ENCODE measurements around the gene AMN. TPM values are rescaled to one million over a fixed set of nuclear protein-coding genes. Genes with fewer than 3 reads are reported as not detected.
"Not testable (repeated sequence)": the region's sequence is repeated elsewhere in the genome, so short reads cannot be mapped to it uniquely, and the experiment has no call there.

The AMN gene
- polyA plus RNA-seq (2012; ENCODE audit: missing spikeins) = 0.15 TPM

- DNase-seq (ENCODE audit: insufficient read length) (no peak), FAIRE-seq (no peak)
- no peak for TF ChIP-seq POLR2A (IDR thresholded peaks at IDR 0.05; ENCODE audit: low read depth, low read length)
- TF ChIP-seq POLR2AphosphoS5 (IDR thresholded peaks at IDR 0.05; ENCODE audit: low read depth, low read length) = no peak
- TF ChIP-seq TAF1 (IDR thresholded peaks at IDR 0.05; ENCODE audit: borderline replicate concordance, low read depth, low read length) = no peak
Measured at GRCh38 chr14:102922490-102923200, at the start of gene AMN. TSS of gene AMN (plus strand) at chr14:102922663. CDS start at chr14:102922689, 26 bp downstream.

DNA sequence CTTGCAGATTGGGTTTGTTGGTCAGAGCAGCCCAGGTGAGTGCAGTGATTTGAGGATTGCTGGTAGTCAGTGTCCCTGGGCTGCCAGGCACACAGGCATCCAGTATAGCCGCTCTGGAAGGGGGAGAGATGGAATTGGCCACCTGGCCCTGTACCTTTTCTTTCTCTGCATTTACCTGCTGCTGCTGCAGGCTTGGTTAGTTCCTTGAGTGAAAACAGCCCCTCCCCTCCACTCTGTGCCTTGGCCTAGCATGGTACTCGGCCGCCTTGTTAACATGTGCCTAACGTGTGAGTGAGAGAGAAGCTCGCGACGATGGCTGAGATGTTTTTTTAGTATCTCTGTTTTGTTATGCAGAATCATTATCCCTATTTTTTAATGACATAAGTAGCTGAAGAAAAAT lies 49.3 kb upstream of the AMN start:
- FAIRE-seq = no peak
- no peak for TF ChIP-seq TAF1 (IDR thresholded peaks at IDR 0.05; ENCODE audit: borderline replicate concordance, low read depth, low read length)
- no peak for TF ChIP-seq POLR2AphosphoS5 (IDR thresholded peaks at IDR 0.05; ENCODE audit: low read depth, low read length)
- TF ChIP-seq POLR2A (IDR thresholded peaks at IDR 0.05; ENCODE audit: low read depth, low read length) = no peak
- DNase-seq (ENCODE audit: insufficient read length) = no peak

GRCh38 chr14:102873546-102874061 lies 48.9 kb upstream of the AMN start:
- DNase-seq (ENCODE audit: insufficient read length) = no peak
- TF ChIP-seq TAF1 (IDR thresholded peaks at IDR 0.05; ENCODE audit: borderline replicate concordance, low read depth, low read length) (no peak), POLR2AphosphoS5 (IDR thresholded peaks at IDR 0.05; ENCODE audit: low read depth, low read length) (no peak), POLR2A (IDR thresholded peaks at IDR 0.05; ENCODE audit: low read depth, low read length) (no peak)
- no peak for FAIRE-seq

DNA sequence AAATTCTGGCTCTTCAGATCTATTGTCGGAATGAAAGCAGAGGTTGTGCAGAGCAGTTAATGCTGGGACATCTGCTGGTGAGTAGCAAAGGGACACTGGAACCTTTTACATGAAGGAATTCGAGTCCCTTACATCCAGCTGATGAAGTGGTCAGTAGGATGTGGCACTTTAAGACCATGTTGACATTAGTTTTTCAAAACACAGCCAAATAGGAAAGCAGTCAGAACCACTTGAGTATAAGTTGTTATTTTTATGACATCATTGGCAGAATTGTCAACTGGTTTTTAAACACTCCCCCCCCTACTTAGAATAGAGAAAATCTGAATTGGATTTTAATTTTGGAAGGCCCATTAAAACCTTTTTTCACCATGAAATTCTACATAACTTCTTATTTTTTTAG lies 46.8 kb upstream of the AMN start:
- DNase-seq (ENCODE audit: insufficient read length) = no peak
- no peak for FAIRE-seq
- TF ChIP-seq POLR2A (IDR thresholded peaks at IDR 0.05; ENCODE audit: low read depth, low read length) (no peak), POLR2AphosphoS5 (IDR thresholded peaks at IDR 0.05; ENCODE audit: low read depth, low read length) (no peak), TAF1 (IDR thresholded peaks at IDR 0.05; ENCODE audit: borderline replicate concordance, low read depth, low read length) (no peak)

GRCh38 chr14:102877511-102877910 lies 45.0 kb upstream of the AMN start:
- FAIRE-seq; DNase-seq (ENCODE audit: insufficient read length): not testable (repeated sequence)

- FAIRE-seq (no peak), DNase-seq (ENCODE audit: insufficient read length) (no peak)
- TF ChIP-seq POLR2AphosphoS5 (IDR thresholded peaks at IDR 0.05; ENCODE audit: low read depth, low read length) (0 out of 2 replicates have a peak, but pooled peaks have one; percentile 21), TAF1 (IDR thresholded peaks at IDR 0.05; ENCODE audit: borderline replicate concordance, low read depth, low read length) (no peak), POLR2A (IDR thresholded peaks at IDR 0.05; ENCODE audit: low read depth, low read length) (0 out of 2 replicates have a peak, but pooled peaks have one; percentile 26)
Measured at GRCh38 chr14:102878174-102878969, 44.1 kb upstream of the AMN start.

DNA sequence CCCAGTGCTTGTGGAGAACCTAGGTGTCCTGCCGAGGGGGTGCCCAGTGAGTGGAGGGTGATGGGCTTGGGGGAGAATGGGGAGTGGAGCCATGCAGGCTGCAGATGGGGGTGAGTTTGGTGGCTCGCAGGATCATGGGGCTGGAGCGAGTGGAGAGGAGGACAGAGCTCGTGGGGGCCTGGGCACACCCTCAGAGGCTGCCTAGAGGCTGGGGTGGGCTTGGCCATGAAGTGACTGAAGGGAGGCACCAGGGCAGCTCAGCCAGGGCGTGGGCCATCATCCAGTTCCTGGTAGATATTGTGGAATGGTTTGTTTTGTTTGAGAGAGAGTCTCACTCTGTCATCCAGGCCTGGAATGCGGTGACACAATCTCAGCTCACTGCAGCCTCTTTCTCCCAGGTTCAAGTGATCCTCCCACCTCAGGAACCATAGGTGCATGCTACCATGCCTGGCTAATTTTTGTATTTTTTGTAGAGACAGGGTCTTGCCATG lies 43.4 kb upstream of the AMN start:
- TF ChIP-seq TAF1 (IDR thresholded peaks at IDR 0.05; ENCODE audit: borderline replicate concordance, low read depth, low read length) = no peak
- TF ChIP-seq POLR2AphosphoS5 (IDR thresholded peaks at IDR 0.05; ENCODE audit: low read depth, low read length) = no peak
- TF ChIP-seq POLR2A (IDR thresholded peaks at IDR 0.05; ENCODE audit: low read depth, low read length) = no peak
- DNase-seq (ENCODE audit: insufficient read length) = no peak

DNA sequence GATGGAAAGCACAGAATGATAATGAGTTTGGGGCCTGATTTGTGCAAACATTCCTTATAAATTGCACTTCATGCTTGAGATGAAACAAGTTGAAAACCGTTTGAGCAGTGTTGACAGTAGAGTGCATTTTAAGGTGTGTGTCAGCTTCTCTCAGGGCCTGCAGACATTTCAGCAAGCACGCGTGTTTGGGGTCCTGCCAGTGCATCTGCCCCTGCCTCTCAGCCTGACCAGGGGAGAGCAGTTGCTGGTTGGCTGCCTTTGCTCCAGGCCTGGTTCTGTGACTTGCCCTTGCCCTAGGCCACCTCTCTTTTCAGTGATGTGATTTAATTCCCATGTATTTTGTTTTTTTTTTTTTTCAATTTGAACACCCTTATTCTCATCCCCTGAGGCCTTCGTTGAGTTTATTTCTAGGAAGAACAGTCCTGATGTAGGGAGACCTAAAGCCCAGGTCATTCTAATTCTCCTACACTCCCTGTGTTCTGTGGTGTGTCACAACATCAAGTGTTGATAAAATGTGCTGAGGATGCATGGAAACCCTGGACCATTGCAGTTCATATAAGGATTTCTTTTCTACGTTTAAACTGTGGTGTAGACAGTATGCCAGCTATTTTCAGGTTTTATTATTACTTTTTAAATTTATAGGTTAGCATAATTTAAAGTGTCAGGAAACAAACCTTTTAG lies 40.1 kb upstream of the AMN start:
- DNase-seq (ENCODE audit: insufficient read length) (no peak), FAIRE-seq (no peak)
- 0 out of 2 replicates have a peak, but pooled peaks have one; percentile 17 for TF ChIP-seq POLR2A (IDR thresholded peaks at IDR 0.05; ENCODE audit: low read depth, low read length)
- no peak for TF ChIP-seq TAF1 (IDR thresholded peaks at IDR 0.05; ENCODE audit: borderline replicate concordance, low read depth, low read length)
- TF ChIP-seq POLR2AphosphoS5 (IDR thresholded peaks at IDR 0.05; ENCODE audit: low read depth, low read length) = peak; percentile 18; the same call in 1 of the 2 replicates

More for the DNA sequence above, 43.4 kb upstream of the AMN start:
- FAIRE-seq = no peak

GRCh38 chr14:102883089-102883541 lies 39.3 kb upstream of the AMN start:
- DNase-seq (ENCODE audit: insufficient read length) = no peak
- no peak for FAIRE-seq
- no peak; the same call in 1 of the 2 replicates for TF ChIP-seq POLR2A (IDR thresholded peaks at IDR 0.05; ENCODE audit: low read depth, low read length)
- no peak for TF ChIP-seq POLR2AphosphoS5 (IDR thresholded peaks at IDR 0.05; ENCODE audit: low read depth, low read length)
- TF ChIP-seq TAF1 (IDR thresholded peaks at IDR 0.05; ENCODE audit: borderline replicate concordance, low read depth, low read length) = no peak

GRCh38 chr14:102883554-102883953 lies 38.9 kb upstream of the AMN start:
- TF ChIP-seq POLR2A (IDR thresholded peaks at IDR 0.05; ENCODE audit: low read depth, low read length) = no peak
- no peak for TF ChIP-seq TAF1 (IDR thresholded peaks at IDR 0.05; ENCODE audit: borderline replicate concordance, low read depth, low read length)
- no peak; the same call in 1 of the 2 replicates for TF ChIP-seq POLR2AphosphoS5 (IDR thresholded peaks at IDR 0.05; ENCODE audit: low read depth, low read length)
- DNase-seq (ENCODE audit: insufficient read length) (no peak), FAIRE-seq (no peak)

All from GM12892 (cell line).